Mesenteric fat pad (tissue), 1 donor: ENCODE data around the gene KRTAP9-1. TPM values are rescaled to one million over a fixed set of nuclear protein-coding genes. Genes with fewer than 3 reads are reported as not detected.
"Not testable (repeated sequence)": the region's sequence is repeated elsewhere in the genome, so short reads cannot be mapped to it uniquely, and the experiment has no call there.

Experiments used
- DNase-seq: peaks from one replicate; pipeline ENCODE4 v3.0.0-alpha.2; 2020; ENCODE audit warnings: low spot score
- total RNA-seq: library from RNA; stranded (reverse); fragmentation: NEBNext Ultra II Directional; extraction: Animal tissue kit (Norgen Biotek cat#: 25700); gene quantifications from one replicate; pipeline ENCODE4 v1.2.1, GENCODE V29; 2021
- donor health status: DM: yes; HTN: yes; CAD: no.

KRTAP9-1 gene
- total RNA-seq, 1 donor from 2014 or later = not detected

- no peak for DNase-seq
Measured at GRCh38 chr17:41178843-41179616, 10.7 kb upstream of the KRTAP9-1 start.

DNA sequence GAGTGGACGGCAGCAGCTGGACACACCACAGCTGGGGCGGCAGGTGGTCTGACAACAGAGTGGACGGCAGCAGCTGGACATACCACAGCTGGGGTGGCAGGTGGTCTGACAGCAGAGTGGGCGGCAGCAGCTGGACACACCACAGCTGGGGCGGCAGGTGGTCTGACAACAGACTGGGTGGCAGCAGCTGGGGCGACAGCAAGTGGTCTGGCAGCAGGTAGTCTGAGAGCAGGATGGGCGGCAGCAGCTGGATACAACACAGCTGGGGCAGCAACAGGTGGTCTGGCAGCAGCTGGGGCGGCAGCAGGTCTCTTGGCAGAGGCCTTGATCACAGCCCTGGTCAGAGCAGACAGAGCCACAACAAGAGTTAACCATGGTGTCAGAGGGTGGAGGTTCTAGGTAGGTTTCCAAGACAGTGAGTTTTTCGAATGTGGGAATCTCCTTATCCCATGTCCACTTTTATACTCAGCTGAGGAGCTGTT is 5.2 kb upstream of the KRTAP9-1 start, which contains the start of gene KRTAP4-1:
Gene KRTAP4-1, minus strand, starts transcription at position 432 of the 482 bp plus-strand sequence. Its CDS starts 57 bp downstream, at position 375.
- DNase-seq = no peak

DNA sequence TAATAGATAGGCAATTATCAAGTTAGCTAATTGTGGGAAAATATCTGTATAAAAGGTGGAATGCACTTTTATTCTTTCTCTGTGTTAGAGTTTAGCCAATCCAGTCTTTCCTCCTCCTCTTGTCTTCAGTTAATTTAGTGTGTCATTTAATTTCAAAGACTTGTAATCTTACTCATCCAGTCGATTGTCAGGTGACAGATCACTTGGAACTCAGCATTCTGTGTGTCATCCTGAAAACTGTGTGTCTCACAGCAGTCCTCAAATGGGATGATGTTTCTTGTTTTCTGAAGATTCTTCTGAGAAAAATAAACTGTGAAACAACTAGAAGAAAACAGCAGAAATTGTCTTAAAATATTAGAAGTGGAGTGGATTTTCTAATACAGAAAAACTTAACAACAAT is 4.7 kb upstream of the KRTAP9-1 start:
- no peak for DNase-seq

DNA sequence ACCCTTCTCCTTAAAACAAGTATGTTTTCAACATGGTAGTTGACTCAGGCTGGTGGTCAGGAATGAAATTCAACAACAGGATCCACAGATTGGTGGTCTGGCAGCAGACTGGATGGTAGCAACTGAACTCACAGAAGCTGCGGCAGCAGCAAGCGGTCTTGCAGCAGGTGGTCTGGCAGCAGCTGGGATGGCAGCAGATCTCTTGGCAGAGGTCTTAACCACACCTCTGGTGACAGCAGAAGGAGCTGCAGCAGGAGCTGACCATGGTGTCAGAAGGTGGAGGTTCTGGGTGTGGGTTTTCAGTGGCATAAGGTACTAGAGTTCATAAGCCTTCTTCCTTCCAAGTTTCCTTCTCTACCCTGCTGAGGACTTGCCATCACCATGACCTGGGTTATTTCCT is 2.8 kb upstream of the KRTAP9-1 start:
- no peak for DNase-seq

DNA sequence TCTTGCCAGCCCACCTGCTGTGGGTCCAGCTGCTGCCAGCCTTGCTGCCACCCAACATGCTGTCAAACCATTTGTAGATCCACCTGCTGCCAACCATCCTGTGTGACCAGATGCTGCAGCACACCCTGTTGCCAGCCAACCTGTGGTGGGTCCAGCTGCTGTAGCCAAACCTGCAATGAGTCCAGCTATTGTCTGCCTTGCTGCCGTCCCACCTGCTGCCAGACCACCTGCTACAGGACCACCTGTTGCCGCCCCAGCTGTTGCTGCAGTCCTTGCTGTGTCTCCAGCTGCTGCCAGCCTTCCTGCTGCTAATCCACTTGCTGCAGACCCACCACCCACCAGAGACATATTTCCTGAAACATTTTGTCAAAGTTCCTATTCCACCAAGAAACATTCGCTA is 641 bp downstream of the KRTAP9-1 start:
- no peak for DNase-seq

GRCh38 chr17:41196068-41196467 is 6.4 kb downstream of the KRTAP9-1 start:
- DNase-seq = no peak

DNA sequence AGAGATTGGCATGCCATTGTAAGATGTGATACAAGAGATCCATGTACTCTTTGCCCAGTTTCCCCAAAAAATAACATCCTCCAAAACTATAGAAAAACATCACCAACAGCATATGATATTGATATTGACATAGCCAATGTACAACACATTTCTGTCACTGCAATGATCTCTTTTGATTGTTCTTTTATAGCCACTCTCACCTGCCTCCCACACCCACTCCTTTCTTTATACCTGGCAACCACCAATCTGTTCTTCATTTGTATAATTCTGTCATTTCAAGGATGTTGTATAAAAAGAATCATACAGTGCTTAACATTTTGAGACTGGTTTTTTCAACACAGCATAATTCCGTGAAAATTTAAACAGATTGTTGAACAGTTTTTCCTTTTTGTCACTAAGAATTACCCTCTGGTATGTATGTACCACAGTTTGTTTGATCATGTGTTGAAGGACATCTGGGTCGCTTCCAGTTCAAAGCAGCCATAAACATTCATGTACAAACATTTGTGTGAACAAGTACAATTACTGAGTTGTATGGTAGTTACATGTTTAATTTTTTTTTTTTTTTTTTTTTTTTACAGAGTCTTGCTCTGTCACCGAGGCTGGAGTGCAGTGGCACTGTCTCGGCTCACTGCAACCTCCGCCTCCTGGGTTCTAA is 9.9 kb downstream of the KRTAP9-1 start:
- DNase-seq = no peak

DNA sequence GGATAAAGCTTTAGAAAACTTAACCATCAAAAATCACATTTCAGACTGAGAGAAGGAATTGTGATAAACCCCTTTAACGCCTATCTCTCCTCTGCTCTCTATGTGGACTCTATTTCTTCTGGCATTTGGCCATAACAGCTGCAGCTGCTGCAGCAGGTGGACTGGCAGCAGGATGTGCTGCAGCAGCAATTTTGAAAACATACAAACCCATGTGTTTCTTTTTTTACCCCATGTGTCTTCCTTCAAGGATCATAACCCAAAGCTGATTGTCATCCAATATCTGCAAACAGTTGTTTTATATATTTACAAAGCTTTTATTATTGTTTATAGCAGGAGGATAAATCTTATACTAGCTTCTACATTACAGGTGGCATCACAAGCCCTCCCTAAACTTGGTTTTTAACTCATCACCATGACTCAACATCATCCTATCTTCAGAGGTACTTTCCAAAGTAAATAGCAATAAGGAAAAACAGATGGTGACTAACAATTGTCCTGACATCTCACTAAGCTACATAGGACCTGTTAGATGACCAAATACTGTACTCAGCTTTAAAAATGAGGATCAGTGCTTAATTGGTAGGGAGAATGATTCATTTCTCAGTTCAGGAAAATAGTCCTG is 22.3 kb downstream of the KRTAP9-1 start:
- DNase-seq = no peak

GRCh38 chr17:41212524-41213169 is 23.0 kb downstream of the KRTAP9-1 start:
- no peak for DNase-seq

- no peak for DNase-seq
Measured at GRCh38 chr17:41215681-41216080, 26.0 kb downstream of the KRTAP9-1 start.

- DNase-seq = no peak
Measured at GRCh38 chr17:41223821-41224220, 34.1 kb downstream of the KRTAP9-1 start.

GRCh38 chr17:41226051-41226450 is 36.4 kb downstream of the KRTAP9-1 start:
- no peak for DNase-seq

DNA sequence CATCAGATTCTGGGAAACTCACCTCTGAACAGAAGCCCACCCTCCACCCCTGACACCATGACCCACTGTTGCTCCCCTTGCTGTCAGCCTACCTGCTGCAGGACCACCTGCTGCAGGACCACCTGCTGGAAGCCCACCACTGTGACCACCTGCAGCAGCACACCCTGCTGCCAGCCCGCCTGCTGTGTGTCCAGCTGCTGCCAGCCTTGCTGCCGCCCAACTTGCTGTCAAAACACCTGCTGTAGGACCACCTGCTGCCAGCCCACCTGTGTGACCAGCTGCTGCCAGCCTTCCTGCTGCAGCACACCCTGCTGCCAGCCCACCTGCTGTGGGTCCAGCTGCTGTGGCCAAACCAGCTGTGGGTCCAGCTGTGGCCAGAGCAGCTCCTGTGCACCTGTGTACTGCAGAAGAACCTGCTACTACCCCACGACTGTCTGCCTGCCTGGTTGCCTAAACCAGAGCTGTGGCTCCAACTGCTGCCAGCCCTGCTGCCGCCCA is 37.0 kb downstream of the KRTAP9-1 start, which contains the start of gene KRTAP9-2:
Gene KRTAP9-2, plus strand, starts transcription at position 51 of the 498 bp plus-strand sequence. Its CDS starts 7 bp downstream, at position 58.
- DNase-seq = not testable (repeated sequence)

DNA sequence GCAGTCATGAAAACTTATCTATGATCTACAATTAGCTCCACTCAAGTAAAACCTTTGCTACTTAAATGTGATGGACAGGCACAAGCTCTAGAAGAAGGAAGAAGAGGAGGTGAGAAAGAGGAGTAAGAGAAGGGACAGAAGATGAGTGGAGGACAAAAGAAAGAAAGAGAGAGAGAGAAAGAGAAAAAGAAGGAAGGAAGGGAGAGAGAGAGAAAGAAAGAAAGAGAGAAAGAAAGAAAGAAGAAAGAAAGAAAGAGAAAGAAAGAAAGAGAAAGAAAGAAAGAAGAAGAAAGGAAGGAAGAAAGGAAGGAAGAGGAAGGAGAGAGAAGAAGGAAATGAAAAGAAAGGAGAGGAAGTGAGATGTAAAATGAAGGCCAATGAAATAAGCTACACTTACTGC is 40.4 kb downstream of the KRTAP9-1 start:
- DNase-seq = no peak

DNA sequence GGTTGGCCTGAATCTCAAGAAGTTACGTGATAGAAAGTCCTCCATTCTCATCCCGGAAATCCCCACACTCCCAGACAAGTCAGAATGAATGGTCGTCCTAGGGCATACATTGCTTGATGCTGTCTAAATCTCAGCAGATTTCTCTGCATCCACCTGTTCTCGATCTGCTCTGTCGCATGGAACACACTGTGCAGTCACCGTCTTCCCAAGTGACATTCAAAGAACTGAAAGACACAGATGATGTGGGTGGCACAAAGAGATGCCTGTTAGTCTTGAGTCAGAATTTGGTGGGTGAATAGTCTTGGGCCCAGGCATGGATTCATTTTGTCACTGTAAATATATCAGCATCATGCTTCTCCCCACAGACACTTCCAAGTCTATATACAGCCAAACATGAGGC is 42.0 kb downstream of the KRTAP9-1 start:
- DNase-seq = no peak

GRCh38 chr17:41232399-41233105 is 42.9 kb downstream of the KRTAP9-1 start, which contains the start of gene KRTAP9-3:
Gene KRTAP9-3, plus strand, starts transcription at chr17:41232449. Its CDS starts 53 bp downstream, at chr17:41232502.
- not testable (repeated sequence) for DNase-seq

- not testable (repeated sequence) for DNase-seq
Measured at GRCh38 chr17:41237116-41237515, 47.4 kb downstream of the KRTAP9-1 start.

GRCh38 chr17:41237949-41238437 is 48.3 kb downstream of the KRTAP9-1 start, which contains the start of gene KRTAP9-8:
Gene KRTAP9-8, plus strand, starts transcription at chr17:41237999. Its CDS starts 53 bp downstream, at chr17:41238052.
- DNase-seq = not testable (repeated sequence)
